GM12873 (cell line): ENCODE results near the gene RASGRF1.
A peak's percentile ranks its signal among the peaks of the same experiment; 100 is the strongest.

Experiments used
- TF ChIP-seq, protein P1 (sequence below): IDR thresholded peaks from 2 replicates; pipeline ENCODE4 v1.5.1; 2012; ENCODE audit warnings: low read depth, mild to moderate bottlenecking, moderate library complexity, low read length, control low read depth; ENCODE audit not compliant: insufficient read depth; ENCODE audit errors: missing control alignments

RASGRF1 gene

DNA sequence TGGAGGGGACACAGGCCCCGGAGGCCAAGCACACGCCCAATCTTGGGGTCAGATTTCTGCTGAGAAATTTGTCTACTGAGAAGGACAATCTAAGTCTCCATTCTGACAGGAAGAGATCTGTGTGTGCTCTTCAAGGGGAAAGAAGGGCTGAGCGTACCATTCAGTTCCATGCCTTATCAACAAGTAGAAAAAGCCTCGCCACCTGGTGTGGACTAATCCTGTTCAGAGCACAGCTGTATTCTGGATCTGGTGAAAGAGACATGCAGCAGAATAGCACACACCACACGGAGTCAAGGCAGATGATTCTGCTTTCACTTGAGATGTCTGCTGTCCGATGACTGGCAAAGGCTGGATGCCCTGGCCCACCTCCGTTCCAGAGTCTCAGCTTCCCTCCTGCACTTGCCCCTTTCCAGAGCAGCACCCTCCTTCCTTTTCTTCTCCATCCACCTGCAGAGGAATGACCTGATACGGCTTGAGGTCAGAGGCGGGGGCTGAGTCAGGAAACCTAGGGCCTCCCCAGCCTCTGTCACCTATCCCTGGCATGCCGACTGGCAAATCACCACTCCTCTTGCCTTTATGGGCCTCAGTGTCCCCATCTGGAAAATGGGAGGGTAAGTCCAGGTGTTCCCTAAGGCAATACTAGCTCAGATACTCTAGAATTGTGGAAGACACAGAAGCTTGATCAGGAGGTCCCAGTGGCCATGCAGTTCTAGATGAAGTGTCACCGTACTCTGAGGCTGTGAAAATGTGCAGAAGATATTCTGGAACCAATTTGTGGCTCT, 108.9 kb downstream of the RASGRF1 start:
- TF ChIP-seq, protein P1, sequence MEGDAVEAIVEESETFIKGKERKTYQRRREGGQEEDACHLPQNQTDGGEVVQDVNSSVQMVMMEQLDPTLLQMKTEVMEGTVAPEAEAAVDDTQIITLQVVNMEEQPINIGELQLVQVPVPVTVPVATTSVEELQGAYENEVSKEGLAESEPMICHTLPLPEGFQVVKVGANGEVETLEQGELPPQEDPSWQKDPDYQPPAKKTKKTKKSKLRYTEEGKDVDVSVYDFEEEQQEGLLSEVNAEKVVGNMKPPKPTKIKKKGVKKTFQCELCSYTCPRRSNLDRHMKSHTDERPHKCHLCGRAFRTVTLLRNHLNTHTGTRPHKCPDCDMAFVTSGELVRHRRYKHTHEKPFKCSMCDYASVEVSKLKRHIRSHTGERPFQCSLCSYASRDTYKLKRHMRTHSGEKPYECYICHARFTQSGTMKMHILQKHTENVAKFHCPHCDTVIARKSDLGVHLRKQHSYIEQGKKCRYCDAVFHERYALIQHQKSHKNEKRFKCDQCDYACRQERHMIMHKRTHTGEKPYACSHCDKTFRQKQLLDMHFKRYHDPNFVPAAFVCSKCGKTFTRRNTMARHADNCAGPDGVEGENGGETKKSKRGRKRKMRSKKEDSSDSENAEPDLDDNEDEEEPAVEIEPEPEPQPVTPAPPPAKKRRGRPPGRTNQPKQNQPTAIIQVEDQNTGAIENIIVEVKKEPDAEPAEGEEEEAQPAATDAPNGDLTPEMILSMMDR = no peak

DNA sequence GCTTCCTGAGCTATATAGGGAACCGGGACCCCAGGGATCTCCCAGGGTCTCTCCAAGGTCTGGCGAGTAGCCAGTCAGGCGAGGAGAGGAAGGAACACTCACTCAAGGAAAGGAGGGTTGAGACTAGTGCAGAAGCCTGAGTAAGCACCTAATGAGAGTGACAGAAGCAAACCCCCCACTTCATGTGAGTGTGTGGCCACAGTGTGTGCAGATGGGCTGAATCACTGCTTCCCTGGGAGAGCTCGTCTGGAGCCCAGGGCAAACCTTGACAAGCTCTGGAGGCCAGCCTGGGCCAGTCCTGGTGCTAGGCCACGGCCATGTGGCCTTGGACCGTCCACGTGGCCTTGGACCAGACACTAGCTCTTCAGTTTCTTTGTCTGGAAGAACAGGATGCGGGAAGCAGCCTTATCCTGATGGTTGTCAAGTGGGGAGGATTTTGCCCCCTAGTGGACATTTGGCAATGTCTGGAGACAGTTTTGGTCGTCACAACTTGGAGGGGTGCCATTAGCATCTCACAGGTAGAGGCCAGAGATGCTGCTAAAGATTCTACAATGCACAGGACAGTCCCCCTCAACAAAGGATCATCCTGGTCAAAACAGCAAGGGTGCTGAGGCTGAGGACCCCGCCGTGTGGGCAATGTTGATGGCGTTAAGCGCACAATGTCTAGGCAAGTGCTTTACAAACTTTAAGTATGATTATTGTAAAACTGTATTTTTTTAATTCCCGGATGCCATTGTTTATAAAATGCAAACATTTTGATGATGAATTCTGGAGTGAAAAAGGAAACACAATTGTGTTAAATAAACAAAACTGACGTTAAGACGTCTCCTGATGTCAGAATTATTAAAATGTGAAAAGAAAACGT, 110.9 kb downstream of the RASGRF1 start:
- TF ChIP-seq, protein P1 = peak; percentile 88

DNA sequence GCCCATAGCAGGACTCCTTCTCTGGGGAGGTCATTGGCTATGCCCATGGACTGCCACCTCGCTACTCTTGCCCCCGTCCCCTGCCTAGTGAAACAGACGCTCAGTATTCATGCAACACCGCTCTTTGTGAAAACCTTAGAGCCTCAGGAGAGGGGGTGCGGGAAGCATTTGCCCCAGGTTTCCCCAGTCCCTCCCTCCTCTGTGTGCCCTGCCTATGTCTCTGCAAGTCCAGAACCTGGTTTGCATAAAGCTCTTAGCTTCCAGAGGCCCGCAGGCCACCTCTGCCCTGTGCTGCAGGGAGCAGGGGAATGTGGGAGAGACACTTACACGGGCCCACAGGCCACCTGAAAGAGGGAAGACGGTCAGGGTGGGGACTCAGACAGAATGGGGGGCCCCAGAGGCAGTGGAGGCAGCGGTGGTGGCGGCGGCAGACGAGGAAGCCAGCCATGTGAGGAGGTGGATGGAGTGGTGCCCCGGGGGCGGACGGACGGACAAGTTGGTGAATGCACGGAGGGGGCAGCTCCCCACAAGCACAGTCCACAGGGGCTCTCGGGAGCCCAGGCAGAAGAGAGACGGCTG, 111.9 kb downstream of the RASGRF1 start:
- TF ChIP-seq, protein P1 = no peak

DNA sequence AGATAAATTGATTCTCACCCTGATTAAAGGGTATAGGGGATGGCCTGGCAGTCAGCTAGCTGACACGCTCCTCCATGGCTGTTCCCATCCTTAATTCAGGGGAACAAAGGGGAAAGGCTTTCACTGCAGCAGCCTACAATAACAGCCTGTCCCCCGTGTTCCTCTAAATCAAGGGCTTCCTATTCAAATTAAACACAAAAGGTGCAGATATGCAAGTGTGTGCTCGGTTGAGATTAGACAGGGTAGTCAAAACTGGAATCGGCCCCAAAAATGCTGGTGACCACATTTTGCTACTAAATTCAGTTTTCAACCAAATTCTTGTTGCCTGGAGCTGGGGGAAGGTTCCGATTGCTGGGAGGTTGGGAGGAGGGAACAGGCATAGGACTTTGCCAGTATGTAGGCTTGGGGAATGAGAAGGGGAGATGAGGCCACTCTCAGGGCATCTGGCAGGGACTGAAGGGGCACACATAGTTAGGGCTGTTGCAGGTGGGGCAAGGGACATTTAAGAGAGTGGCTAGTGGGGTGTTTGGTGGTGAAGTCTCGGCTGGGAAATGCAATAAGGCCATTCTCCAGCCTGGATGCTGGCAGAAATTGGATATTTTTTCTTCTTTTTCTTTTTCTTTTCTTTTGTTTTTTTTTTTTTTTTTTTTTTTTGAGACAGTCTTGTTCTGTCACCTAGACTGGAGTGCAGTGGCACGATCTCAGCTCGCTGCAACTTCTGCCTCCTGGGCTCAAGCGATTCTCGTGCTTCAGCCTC, 112.8 kb downstream of the RASGRF1 start:
- TF ChIP-seq, protein P1 = no peak

DNA sequence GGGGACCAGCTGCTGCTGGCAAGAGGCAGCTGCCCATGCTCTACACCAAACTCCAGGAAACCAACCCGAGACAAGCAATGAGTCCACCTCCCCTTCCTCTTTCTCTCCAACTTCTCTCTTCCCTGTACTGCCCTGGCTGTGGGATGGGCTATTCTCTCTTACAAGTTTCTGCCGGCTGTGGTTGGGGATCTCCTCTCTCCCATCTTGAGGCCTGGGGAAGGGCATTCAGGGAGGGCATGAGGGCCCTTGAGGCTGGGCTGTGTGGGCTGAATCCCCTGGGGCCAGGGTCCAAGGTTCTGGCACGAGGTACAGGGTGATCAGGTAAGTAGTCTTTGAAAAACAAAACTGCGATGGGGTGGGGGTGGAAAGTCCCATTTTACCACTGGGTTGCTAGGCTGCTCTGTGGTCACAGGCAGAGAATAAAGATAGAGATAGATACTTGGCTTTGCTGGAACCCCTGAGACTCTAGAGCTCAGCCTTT, 113.4 kb downstream of the RASGRF1 start:
- TF ChIP-seq, protein P1 = no peak

DNA sequence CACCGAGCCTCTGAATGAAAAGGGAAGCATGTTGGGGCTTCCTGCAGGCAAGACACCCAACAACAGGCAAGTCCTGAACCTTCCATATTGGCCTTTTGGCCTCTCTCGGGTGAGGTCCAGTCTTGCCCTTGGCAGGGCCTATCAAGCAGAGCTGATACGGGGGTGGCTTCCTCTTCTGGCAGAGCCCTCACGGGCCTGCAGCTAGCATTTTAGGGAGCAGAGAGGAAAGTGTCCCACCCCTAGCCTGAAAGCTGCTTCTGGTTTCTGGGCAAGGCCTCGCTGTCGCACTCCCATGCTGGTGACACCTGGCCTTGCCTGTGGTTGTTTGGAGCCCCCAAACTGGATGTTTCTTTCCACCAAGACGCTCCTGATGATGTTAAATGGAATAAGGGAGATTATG, 113.9 kb downstream of the RASGRF1 start:
- TF ChIP-seq, protein P1 = no peak
